Measurements from ENCODE around the gene RHPN2.

DNA sequence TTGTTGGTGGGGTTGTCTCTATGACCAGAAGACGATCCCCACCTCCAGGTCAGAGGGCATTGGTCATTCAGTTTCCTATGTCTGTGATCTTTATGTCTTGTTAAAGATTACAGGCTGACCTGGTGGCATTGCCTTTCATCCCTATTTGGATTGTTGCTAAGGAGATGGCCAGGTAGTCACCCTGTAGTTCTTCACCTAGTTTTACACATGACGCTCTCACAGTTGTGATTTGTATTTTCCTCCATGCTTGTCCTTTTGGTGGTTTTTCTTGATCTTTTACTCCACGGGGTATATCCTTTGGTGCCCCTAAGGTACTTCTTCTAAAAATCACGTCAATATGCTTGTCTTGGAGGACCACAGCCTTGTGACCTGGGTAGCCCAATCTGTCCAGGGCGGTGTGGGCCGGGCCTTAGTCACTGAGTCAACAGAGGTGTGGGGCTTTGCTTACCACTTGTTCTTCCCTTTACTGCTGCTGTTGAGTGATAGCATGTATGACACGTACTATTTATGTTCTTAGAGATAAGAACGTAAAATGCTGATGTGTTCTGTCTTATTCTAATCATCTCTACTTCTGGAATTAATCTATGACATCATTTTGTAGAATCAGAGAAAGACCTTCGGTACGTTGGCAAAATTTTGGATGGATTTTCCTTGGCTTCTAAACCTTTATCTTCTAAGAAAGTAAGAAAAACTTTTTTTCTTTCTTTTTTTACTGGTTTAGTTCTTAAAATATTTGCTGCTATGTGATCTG lies 36.4 kb upstream of the RHPN2 start:
- TF ChIP-seq POLR2A (IDR thresholded peaks at IDR 0.05): no peak
- TF ChIP-seq, protein P1, sequence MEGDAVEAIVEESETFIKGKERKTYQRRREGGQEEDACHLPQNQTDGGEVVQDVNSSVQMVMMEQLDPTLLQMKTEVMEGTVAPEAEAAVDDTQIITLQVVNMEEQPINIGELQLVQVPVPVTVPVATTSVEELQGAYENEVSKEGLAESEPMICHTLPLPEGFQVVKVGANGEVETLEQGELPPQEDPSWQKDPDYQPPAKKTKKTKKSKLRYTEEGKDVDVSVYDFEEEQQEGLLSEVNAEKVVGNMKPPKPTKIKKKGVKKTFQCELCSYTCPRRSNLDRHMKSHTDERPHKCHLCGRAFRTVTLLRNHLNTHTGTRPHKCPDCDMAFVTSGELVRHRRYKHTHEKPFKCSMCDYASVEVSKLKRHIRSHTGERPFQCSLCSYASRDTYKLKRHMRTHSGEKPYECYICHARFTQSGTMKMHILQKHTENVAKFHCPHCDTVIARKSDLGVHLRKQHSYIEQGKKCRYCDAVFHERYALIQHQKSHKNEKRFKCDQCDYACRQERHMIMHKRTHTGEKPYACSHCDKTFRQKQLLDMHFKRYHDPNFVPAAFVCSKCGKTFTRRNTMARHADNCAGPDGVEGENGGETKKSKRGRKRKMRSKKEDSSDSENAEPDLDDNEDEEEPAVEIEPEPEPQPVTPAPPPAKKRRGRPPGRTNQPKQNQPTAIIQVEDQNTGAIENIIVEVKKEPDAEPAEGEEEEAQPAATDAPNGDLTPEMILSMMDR (IDR thresholded peaks at IDR 0.05): no peak

All from esophagus squamous epithelium (tissue), 4 donors.